Fibroblast of the aortic adventitia (primary cell): ENCODE measurements around the gene MAD2L2. TPM values are rescaled to one million over a fixed set of nuclear protein-coding genes. Genes with fewer than 3 reads are reported as not detected.

Experiments
- DNase-seq: peaks from one replicate; pipeline ENCODE4 v3.0.0-alpha.2; 2010; ENCODE audit warnings: low read depth
- H3K4me3 ChIP-seq: 2 replicates; pipeline ENCODE4 v1.5.1; 2011; ENCODE audit warnings: low read depth, mild to moderate bottlenecking, control low read depth, low read length, moderate library complexity
- CTCF ChIP-seq: IDR thresholded peaks from 2 replicates; pipeline ENCODE4 v1.5.1; 2011; ENCODE audit warnings: mild to moderate bottlenecking, low read length, control low read depth, inconsistent platforms; ENCODE audit not compliant: insufficient read depth
- total RNA-seq: library from RNA; depleted of rRNA; stranded (reverse); fragments of >200 nt; gene quantifications from 2 replicates; pipeline ENCODE4 v1.2.3, GENCODE V29; 2012; ENCODE audit warnings: low replicate concordance

The MAD2L2 gene
- total RNA-seq, 1 donor, result 33.1 TPM

- no peak overlapping the region for H3K4me3 ChIP-seq
- DNase-seq, result no peak
- TF ChIP-seq CTCF, result no peak
These were observed 5.6 kb downstream of the MAD2L2 start for GRCh38 chr1:11675325-11675724.

- no peak overlapping the region for H3K4me3 ChIP-seq
- no peak for DNase-seq
- no peak for TF ChIP-seq CTCF
These were observed 6.5 kb downstream of the MAD2L2 start for GRCh38 chr1:11674488-11674887.

GRCh38 chr1:11673089-11673769 is 7.7 kb downstream of the MAD2L2 start:
- no peak for DNase-seq
- H3K4me3 ChIP-seq, result no peak overlapping the region
- TF ChIP-seq CTCF, result no peak

GRCh38 chr1:11671544-11672286 is 9.2 kb downstream of the MAD2L2 start:
- no peak overlapping the region for H3K4me3 ChIP-seq
- TF ChIP-seq CTCF, result no peak
- DNase-seq, result no peak

GRCh38 chr1:11671205-11671543 is 9.8 kb downstream of the MAD2L2 start:
- no peak overlapping the region for H3K4me3 ChIP-seq
- no peak for DNase-seq
- no peak for TF ChIP-seq CTCF

GRCh38 chr1:11670747-11671146 is 10.2 kb downstream of the MAD2L2 start:
- TF ChIP-seq CTCF, result no peak
- no peak for DNase-seq
- no peak overlapping the region for H3K4me3 ChIP-seq

GRCh38 chr1:11668516-11668915 is 12.4 kb downstream of the MAD2L2 start:
- no peak overlapping the region for H3K4me3 ChIP-seq
- no peak for DNase-seq
- no peak for TF ChIP-seq CTCF
